ENCODE data around the gene EVC.

GRCh38 chr4:5753766-5754528, 42.9 kb downstream of the EVC start:
- TF ChIP-seq, protein P1, sequence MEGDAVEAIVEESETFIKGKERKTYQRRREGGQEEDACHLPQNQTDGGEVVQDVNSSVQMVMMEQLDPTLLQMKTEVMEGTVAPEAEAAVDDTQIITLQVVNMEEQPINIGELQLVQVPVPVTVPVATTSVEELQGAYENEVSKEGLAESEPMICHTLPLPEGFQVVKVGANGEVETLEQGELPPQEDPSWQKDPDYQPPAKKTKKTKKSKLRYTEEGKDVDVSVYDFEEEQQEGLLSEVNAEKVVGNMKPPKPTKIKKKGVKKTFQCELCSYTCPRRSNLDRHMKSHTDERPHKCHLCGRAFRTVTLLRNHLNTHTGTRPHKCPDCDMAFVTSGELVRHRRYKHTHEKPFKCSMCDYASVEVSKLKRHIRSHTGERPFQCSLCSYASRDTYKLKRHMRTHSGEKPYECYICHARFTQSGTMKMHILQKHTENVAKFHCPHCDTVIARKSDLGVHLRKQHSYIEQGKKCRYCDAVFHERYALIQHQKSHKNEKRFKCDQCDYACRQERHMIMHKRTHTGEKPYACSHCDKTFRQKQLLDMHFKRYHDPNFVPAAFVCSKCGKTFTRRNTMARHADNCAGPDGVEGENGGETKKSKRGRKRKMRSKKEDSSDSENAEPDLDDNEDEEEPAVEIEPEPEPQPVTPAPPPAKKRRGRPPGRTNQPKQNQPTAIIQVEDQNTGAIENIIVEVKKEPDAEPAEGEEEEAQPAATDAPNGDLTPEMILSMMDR (IDR thresholded peaks at IDR 0.05; ENCODE audit: control extremely low read depth in 1 of 3, insufficient read depth in 1 of 3, low read depth in 1 of 3, low read length in 3 of 3), result no peak
- TF ChIP-seq POLR2A (IDR thresholded peaks at IDR 0.05; ENCODE audit: control extremely low read depth in 1 of 2, low read depth in 2 of 2, low read length in 2 of 2), result no peak
- TF ChIP-seq EP300 (IDR thresholded peaks at IDR 0.05; ENCODE audit: borderline replicate concordance in 1 of 2, low read depth in 2 of 2, low read length in 2 of 2), result no peak
- TF ChIP-seq SRF (IDR thresholded peaks at IDR 0.05; ENCODE audit: low read depth, low read length), result no peak
- TF ChIP-seq, protein P2, sequence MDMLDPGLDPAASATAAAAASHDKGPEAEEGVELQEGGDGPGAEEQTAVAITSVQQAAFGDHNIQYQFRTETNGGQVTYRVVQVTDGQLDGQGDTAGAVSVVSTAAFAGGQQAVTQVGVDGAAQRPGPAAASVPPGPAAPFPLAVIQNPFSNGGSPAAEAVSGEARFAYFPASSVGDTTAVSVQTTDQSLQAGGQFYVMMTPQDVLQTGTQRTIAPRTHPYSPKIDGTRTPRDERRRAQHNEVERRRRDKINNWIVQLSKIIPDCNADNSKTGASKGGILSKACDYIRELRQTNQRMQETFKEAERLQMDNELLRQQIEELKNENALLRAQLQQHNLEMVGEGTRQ (IDR thresholded peaks at IDR 0.05; ENCODE audit: low read length), result no peak
- no peak for TF ChIP-seq PHF8 (conservative IDR thresholded peaks at IDR 0.05; ENCODE audit: low read depth, low read length)
- no peak for TF ChIP-seq EZH2 (IDR thresholded peaks at IDR 0.05; ENCODE audit: low read depth, low read length, severe bottlenecking)
- TF ChIP-seq GABPA (IDR thresholded peaks at IDR 0.05; ENCODE audit: borderline replicate concordance, insufficient read depth, low read length), result no peak
- TF ChIP-seq RXRA (IDR thresholded peaks at IDR 0.05; ENCODE audit: insufficient read depth, low read depth, low read length), result no peak
- no peak for TF ChIP-seq TBP (IDR thresholded peaks at IDR 0.05; ENCODE audit: low read depth, low read length)
- no peak for TF ChIP-seq RAD21 (IDR thresholded peaks at IDR 0.05 in 1 of 2, conservative IDR thresholded peaks at IDR 0.05 in 1 of 2; ENCODE audit: low read depth in 2 of 2, low read length in 2 of 2)
- no peak for TF ChIP-seq BACH1 (IDR thresholded peaks at IDR 0.05; ENCODE audit: low read length)
- TF ChIP-seq ZNF274 (IDR thresholded peaks at IDR 0.05; ENCODE audit: borderline replicate concordance, extremely low read depth, low read length), result no peak

All from H1 (cell line).